ENCODE measurements around the gene EFR3B. TPM values are rescaled to one million over a fixed set of nuclear protein-coding genes. Genes with fewer than 3 reads are reported as not detected.
A peak's percentile ranks its signal among the peaks of the same experiment; 100 is the strongest.
"Not testable (repeated sequence)": the region's sequence is repeated elsewhere in the genome, so short reads cannot be mapped to it uniquely, and the experiment has no call there.

Gene EFR3B, protein sequence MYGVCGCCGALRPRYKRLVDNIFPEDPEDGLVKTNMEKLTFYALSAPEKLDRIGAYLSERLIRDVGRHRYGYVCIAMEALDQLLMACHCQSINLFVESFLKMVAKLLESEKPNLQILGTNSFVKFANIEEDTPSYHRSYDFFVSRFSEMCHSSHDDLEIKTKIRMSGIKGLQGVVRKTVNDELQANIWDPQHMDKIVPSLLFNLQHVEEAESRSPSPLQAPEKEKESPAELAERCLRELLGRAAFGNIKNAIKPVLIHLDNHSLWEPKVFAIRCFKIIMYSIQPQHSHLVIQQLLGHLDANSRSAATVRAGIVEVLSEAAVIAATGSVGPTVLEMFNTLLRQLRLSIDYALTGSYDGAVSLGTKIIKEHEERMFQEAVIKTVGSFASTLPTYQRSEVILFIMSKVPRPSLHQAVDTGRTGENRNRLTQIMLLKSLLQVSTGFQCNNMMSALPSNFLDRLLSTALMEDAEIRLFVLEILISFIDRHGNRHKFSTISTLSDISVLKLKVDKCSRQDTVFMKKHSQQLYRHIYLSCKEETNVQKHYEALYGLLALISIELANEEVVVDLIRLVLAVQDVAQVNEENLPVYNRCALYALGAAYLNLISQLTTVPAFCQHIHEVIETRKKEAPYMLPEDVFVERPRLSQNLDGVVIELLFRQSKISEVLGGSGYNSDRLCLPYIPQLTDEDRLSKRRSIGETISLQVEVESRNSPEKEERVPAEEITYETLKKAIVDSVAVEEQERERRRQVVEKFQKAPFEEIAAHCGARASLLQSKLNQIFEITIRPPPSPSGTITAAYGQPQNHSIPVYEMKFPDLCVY
- total RNA-seq = 9.0 TPM
- long read RNA-seq, full-length matches to known transcripts = 1 of 8 reads
- long read RNA-seq, partial matches to known transcripts = 1 of 8 reads
- long read RNA-seq, other reads (novel, unspliced or antisense) = 6 of 8 reads

DNA sequence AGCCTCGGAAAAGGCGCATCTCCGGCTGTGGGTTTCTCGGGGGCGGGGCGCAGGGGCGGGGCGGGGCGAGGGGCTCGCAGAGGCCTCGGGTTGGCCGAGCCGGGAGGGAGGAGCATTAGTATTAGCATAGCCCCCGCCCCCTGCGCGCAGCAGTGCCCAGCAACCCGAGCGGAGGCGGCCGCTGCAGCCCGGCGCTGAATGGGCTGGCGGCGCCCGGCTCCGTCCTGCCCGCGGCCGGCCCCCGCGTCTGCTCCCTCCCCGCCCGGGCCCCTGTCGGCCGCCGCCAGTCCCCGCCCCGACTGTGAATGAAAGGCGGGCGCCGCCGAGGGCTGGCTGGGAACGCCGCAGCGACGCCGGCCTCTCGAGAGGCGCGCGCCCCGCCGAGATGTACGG, at the start of gene EFR3B:
EFR3B (plus strand) TSS at position 149 of the 393 bp plus-strand sequence; CDS start at position 386, 237 bp downstream.
- DNase-seq (peak; percentile 98), ATAC-seq (peak; percentile 99)
- Histone ChIP-seq H3K27ac (peak within 1 kb of the TSS; percentile 77), H3K4me1 (peaks cover 21% of the 10 kb centered on the region), H3K9me3 (no peaks in the 10 kb centered on the region), H3K36me3 (no peaks in the 10 kb centered on the region), H3K4me3 (peak within 1 kb of the TSS; percentile 81), H3K27me3 (ENCODE audit: low read depth) (peaks cover 4% of the 10 kb centered on the region)
- intact Hi-C loops (cut with DNase I) = no loop called here
- TF ChIP-seq, protein P1, sequence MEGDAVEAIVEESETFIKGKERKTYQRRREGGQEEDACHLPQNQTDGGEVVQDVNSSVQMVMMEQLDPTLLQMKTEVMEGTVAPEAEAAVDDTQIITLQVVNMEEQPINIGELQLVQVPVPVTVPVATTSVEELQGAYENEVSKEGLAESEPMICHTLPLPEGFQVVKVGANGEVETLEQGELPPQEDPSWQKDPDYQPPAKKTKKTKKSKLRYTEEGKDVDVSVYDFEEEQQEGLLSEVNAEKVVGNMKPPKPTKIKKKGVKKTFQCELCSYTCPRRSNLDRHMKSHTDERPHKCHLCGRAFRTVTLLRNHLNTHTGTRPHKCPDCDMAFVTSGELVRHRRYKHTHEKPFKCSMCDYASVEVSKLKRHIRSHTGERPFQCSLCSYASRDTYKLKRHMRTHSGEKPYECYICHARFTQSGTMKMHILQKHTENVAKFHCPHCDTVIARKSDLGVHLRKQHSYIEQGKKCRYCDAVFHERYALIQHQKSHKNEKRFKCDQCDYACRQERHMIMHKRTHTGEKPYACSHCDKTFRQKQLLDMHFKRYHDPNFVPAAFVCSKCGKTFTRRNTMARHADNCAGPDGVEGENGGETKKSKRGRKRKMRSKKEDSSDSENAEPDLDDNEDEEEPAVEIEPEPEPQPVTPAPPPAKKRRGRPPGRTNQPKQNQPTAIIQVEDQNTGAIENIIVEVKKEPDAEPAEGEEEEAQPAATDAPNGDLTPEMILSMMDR (IDR thresholded peaks at IDR 0.05) = peak; percentile 6

DNA sequence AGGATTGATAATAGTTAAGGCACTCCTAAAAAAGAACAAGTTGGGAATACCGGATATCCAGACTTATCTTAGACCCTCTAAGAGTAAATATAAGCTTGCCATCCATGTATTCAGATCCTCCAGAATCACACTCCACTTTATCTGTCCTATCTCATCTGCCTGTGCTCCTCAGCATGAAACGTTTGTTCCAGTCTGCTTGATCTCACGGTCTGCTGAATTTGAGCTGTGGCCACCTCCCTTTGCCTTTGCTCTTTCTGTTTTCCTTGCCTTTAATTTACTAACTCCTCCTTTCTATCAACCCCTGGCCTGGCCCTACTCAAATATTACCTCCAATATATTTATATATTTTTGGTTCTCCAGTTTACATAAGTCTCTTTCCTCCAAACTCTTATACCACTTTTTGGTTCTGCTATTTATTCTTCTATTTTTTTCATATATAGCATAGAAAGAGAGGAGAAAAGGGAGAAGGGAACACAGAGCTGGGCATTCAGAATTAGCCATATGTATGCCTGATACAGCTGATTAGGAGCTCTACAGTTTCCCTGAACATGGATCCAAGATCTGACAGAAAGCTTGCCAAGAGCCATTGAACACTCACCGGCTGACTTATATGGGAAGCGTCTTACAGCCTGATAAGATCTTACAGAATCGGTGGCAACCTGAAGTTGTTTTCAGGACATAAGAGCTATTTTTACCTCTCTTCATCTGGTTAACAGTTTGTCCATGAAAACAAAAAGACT, 48.3 kb upstream of the EFR3B start:
- no peaks in the 10 kb centered on the region for H3K27me3 ChIP-seq (ENCODE audit: low read depth)

DNA sequence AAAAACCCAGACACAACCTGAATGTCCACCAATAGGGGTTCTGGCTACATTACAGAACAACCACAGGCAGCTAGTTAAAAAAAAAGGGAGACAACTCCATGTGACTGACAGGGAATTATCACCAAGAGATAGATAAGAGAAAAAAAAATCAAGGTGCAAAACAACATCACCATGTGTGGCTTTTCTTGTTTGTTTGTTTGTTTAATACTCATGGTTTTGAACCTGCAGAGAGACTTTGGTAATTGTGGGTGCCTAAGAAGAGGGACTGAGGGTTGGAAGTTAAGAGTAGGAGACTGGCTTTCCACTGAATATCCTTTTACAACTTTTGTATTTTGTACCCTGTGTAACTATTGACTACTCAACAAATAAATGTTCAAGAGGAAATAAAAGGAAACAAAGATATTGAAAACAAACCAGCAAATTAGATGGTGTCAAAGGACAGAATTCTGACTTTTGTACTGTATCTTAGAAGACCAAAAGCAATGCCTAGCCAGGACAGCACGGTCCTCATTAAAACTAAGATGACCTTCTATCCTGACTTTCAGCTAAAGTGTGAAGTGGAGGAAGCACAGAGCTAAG, 47.6 kb upstream of the EFR3B start:
- Histone ChIP-seq H3K4me3 (no peak overlapping the region), H3K4me1 (no peaks in the 10 kb centered on the region), H3K27ac (no peak overlapping the region), H3K27me3 (ENCODE audit: low read depth) (no peaks in the 10 kb centered on the region), H3K9me3 (no peaks in the 10 kb centered on the region), H3K36me3 (no peaks in the 10 kb centered on the region)
- DNase-seq = no peak
- intact Hi-C loops (cut with DNase I) = no loop called here
- TF ChIP-seq, protein P1 (IDR thresholded peaks at IDR 0.05) = no peak
- ATAC-seq = no peak

More for the DNA sequence above, 48.3 kb upstream of the EFR3B start:
- no peak overlapping the region for H3K27ac ChIP-seq
- TF ChIP-seq, protein P1 (IDR thresholded peaks at IDR 0.05) = no peak
- intact Hi-C loops (cut with DNase I) = no loop called here
- H3K4me1 ChIP-seq = no peaks in the 10 kb centered on the region
- ATAC-seq = no peak
- no peaks in the 10 kb centered on the region for H3K9me3 ChIP-seq
- no peak for DNase-seq
- no peaks in the 10 kb centered on the region for H3K36me3 ChIP-seq
- H3K4me3 ChIP-seq = no peak overlapping the region

DNA sequence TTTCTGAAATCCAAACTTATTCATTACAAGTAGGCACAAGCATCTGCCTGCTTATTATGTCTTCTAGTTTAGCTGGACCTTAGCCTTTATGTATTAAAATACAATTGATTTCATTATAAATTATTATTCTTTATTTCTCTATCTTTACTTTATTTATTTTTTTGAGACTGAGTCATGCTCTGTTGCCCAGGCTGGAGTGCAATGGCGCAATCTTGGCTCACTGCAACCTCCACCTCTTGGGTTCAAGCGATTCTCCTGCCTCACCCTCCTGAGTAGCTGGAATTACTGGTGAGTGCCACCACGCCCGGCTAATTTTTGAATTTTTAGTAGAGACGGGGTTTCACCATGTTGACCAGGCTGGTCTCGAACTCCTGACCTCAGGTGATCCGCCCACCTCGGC, 42.8 kb upstream of the EFR3B start:
- intact Hi-C loops (cut with DNase I); ATAC-seq; H3K27me3 ChIP-seq (ENCODE audit: low read depth); H3K9me3 ChIP-seq; H3K4me3 ChIP-seq; DNase-seq; H3K4me1 ChIP-seq; H3K36me3 ChIP-seq; H3K27ac ChIP-seq: not testable (repeated sequence)

DNA sequence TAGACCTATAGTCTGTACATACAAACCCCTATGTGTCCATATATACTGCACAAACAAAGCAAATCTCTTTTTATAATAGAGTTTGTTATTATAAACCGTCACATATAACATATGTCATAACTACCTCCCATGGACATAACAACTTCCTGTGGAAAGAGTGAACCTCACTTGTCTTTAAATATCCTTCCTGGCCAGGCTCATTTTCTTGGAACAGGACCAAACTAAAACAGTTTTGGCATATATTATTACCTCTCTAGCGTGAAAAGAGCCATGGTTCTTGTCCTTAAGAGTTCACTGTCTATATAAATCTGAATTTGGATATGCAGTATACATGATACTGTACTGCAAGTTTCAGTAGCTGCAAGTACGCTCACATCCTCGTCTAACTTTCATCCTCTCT, 41.8 kb upstream of the EFR3B start:
- TF ChIP-seq, protein P1 (IDR thresholded peaks at IDR 0.05) = no peak
- Histone ChIP-seq H3K27me3 (ENCODE audit: low read depth) (no peaks in the 10 kb centered on the region), H3K4me3 (no peak overlapping the region), H3K9me3 (no peaks in the 10 kb centered on the region), H3K4me1 (no peaks in the 10 kb centered on the region), H3K36me3 (no peaks in the 10 kb centered on the region), H3K27ac (no peak overlapping the region)
- no peak for DNase-seq
- intact Hi-C loops (cut with DNase I) = no loop called here
- no peak for ATAC-seq
